Activated CD8-positive, alpha-beta T cell treated with anti-CD3 and anti-CD28 coated beads, Interleukin-2, amount 10 ng/mL, durations not matched to agents 7 days and 5 days (primary cell): ENCODE results near the gene SSH3. TPM values are rescaled to one million over a fixed set of nuclear protein-coding genes. Genes with fewer than 3 reads are reported as not detected.

Experiments used
- ATAC-seq: fragments of 150-1000 bp; cut with Tn5 transposase; one replicate; pipeline ENCODE4 v1.10.0; 2021; ENCODE audit warnings: moderate library complexity
- CTCF ChIA-PET: fragments of 350-600 bp; sonication (Branson Sonifier 250); formaldehyde crosslinking; loops from one replicate; lab custom pipeline; 2021; ENCODE audit warnings: antibody characterized with exemption; lab: Charles Lee
- POLR2A ChIA-PET: fragments of 350-600 bp; sonication (Branson Sonifier 250); formaldehyde crosslinking; loops from one replicate; lab custom pipeline; 2021; ENCODE audit warnings: antibody characterized with exemption; lab: Charles Lee
- DNase-seq: peaks from one replicate; pipeline ENCODE4 v3.0.0-alpha.2; 2020
- H3K27ac Mint-ChIP-seq: one replicate; pipeline ENCODE4 v1.8.0; 2021; ENCODE audit warnings: mild to moderate bottlenecking, mixed read lengths
- H3K27me3 Mint-ChIP-seq: one replicate; pipeline ENCODE4 v1.8.0; 2021; ENCODE audit warnings: low read depth, mixed read lengths
- H3K36me3 Mint-ChIP-seq: one replicate; pipeline ENCODE4 v1.8.0; 2021; ENCODE audit warnings: low read depth, mixed read lengths
- H3K4me1 Mint-ChIP-seq: one replicate; pipeline ENCODE4 v1.8.0; 2021; ENCODE audit warnings: low read depth, mixed read lengths
- H3K4me3 Mint-ChIP-seq: one replicate; pipeline ENCODE4 v1.8.0; 2021; ENCODE audit warnings: mild to moderate bottlenecking, mixed read lengths
- H3K9me3 Mint-ChIP-seq: one replicate; pipeline ENCODE4 v1.8.0; 2022; ENCODE audit warnings: mixed read lengths; ENCODE audit not compliant: insufficient read depth
- total RNA-seq, 2 experiments: library from RNA; stranded (reverse); gene quantifications; one replicate each; pipeline ENCODE4 v1.2.3, GENCODE V29; 2021

SSH3 gene
- total RNA-seq, 2 experiments from 2014 or later: 12.0 to 13.0 TPM

DNA sequence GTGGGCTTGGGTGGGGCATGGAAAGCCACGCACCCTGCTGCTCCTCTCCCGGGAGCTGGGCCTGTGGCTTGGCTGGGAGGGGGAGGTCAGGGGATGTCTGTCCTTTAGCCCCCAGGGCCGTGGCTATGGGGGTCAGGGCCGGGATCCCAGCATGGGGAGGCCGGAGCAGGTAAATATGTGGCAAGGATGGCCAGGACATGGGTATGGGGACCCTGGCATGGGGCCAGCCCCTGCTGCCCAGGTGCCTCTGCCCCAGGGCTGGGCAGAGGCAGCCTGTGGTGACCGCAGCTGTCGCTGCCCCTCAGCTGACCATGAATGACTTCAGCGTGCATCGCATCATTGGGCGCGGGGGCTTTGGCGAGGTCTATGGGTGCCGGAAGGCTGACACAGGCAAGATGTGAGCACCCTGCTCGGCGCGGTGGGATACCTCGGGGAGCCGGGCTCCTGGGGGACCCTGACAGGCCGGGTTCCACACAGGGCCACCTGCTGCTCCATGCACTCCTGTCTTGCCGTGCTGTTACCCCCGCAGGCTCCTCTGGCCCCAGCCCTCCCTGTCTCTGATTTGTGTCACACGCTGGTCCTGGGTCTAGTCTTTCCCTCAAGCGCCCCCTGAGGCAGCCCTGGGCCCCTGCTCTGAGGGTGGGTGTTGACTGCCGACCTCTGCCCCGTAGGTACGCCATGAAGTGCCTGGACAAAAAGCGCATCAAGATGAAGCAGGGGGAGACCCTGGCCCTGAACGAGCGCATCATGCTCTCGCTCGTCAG is 22.4 kb upstream of the SSH3 start:
- ATAC-seq (no peak), DNase-seq (no peak)
- POLR2A ChIA-PET: interaction anchor here (1.7 to 5.3 kb wide), 3 partner anchors 8 to 13 kb away, joined by 6 to 94 read pairs (median 11); partner anchors contain the start of gene ANKRD13D
- H3K4me3 Mint-ChIP-seq: no peak overlapping the region
- no peaks in the 10 kb centered on the region for H3K9me3 Mint-ChIP-seq
- H3K4me1 Mint-ChIP-seq: peaks cover 75% of the 10 kb centered on the region
- CTCF ChIA-PET: interaction anchor here (1.3 kb wide), 1 partner anchor 17 kb away, joined by 3 read pairs; no protein-coding TSS in a partner anchor
- H3K36me3 Mint-ChIP-seq: peaks cover 89% of the 10 kb centered on the region
- H3K27ac Mint-ChIP-seq: no peak overlapping the region
- no peaks in the 10 kb centered on the region for H3K27me3 Mint-ChIP-seq

DNA sequence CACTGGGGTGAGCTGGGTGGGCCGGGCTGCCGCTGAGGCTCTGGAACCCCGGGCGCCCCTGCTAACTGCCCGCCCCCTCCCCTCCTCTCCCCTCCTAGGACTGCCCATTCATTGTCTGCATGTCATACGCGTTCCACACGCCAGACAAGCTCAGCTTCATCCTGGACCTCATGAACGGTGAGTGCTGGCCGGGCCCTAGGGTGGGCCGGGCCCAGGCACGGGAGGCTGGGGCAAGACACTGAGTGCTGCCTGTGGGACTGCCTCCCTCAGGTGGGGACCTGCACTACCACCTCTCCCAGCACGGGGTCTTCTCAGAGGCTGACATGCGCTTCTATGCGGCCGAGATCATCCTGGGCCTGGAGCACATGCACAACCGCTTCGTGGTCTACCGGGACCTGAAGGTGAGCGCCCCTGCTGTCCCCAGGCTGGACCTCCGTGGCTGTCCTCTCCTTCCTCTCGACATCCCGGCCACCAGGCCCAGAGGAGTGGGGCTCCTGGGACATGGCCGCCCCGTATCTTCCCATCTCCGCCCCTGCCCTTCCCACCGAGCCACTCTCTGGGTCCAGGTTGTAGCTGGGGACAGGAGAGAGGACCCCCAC is 21.7 kb upstream of the SSH3 start:
- peaks cover 88% of the 10 kb centered on the region for H3K36me3 Mint-ChIP-seq
- no peak overlapping the region for H3K4me3 Mint-ChIP-seq
- peak overlapping the region; percentile 39 for H3K27ac Mint-ChIP-seq
- POLR2A ChIA-PET: no interaction called here
- CTCF ChIA-PET: no interaction called here
- DNase-seq: no peak
- H3K4me1 Mint-ChIP-seq: peaks cover 74% of the 10 kb centered on the region
- ATAC-seq: no peak
- no peaks in the 10 kb centered on the region for H3K9me3 Mint-ChIP-seq
- H3K27me3 Mint-ChIP-seq: no peaks in the 10 kb centered on the region

- CTCF ChIA-PET: interaction anchor here (1.6 kb wide), 1 partner anchor 35 kb away, joined by 7 read pairs; no protein-coding TSS in a partner anchor
These were observed 21.0 kb upstream of the SSH3 start for GRCh38 chr11:67282155-67282875.

GRCh38 chr11:67282876-67283371 is 20.4 kb upstream of the SSH3 start:
- POLR2A ChIA-PET: interaction anchor here (0.6 to 2.4 kb wide), 3 partner anchors 10 to 346 kb away, joined by 3 to 18 read pairs (median 5); no protein-coding TSS in a partner anchor

More at GRCh38 chr11:67282155-67282875, 21.0 kb upstream of the SSH3 start:
- H3K4me3 Mint-ChIP-seq: no peak overlapping the region
- POLR2A ChIA-PET: interaction anchor here (0.6 to 2.4 kb wide), 2 partner anchors 10 to 184 kb away, joined by 5 to 18 read pairs; no protein-coding TSS in a partner anchor
- peaks cover 74% of the 10 kb centered on the region for H3K4me1 Mint-ChIP-seq
- DNase-seq (no peak), ATAC-seq (no peak)
- no peaks in the 10 kb centered on the region for H3K27me3 Mint-ChIP-seq
- peak overlapping the region; percentile 57 for H3K27ac Mint-ChIP-seq
- peaks cover 88% of the 10 kb centered on the region for H3K36me3 Mint-ChIP-seq
- H3K9me3 Mint-ChIP-seq: no peaks in the 10 kb centered on the region

GRCh38 chr11:67283481-67283963 is 19.8 kb upstream of the SSH3 start:
- ChIA-PET POLR2A (interaction anchor here (0.6 to 2.4 kb wide), 2 partner anchors 11 to 345 kb away, joined by 3 to 18 read pairs; no protein-coding TSS in a partner anchor), CTCF (interaction anchor here (0.9 to 1.6 kb wide), 3 partner anchors 15 to 34 kb away, joined by 3 to 7 read pairs (median 3); partner anchors contain the start of gene GRK2)
- Mint-ChIP-seq H3K9me3 (no peaks in the 10 kb centered on the region), H3K4me1 (peaks cover 71% of the 10 kb centered on the region), H3K27me3 (no peaks in the 10 kb centered on the region), H3K4me3 (no peak overlapping the region), H3K36me3 (peaks cover 84% of the 10 kb centered on the region), H3K27ac (peak overlapping the region; percentile 57)
- ATAC-seq (no peak), DNase-seq (no peak)

More at GRCh38 chr11:67282876-67283371, 20.4 kb upstream of the SSH3 start:
- peaks cover 74% of the 10 kb centered on the region for H3K4me1 Mint-ChIP-seq
- ATAC-seq (no peak), DNase-seq (no peak)
- H3K27me3 Mint-ChIP-seq: no peaks in the 10 kb centered on the region
- peaks cover 89% of the 10 kb centered on the region for H3K36me3 Mint-ChIP-seq
- H3K4me3 Mint-ChIP-seq: no peak overlapping the region
- CTCF ChIA-PET: interaction anchor here (0.9 to 1.6 kb wide), 3 partner anchors 15 to 34 kb away, joined by 3 to 7 read pairs (median 3); partner anchors contain the start of gene GRK2
- H3K9me3 Mint-ChIP-seq: no peaks in the 10 kb centered on the region
- H3K27ac Mint-ChIP-seq: peak overlapping the region; percentile 57

- Mint-ChIP-seq H3K27ac (peak overlapping the region; percentile 64), H3K9me3 (no peaks in the 10 kb centered on the region), H3K27me3 (no peaks in the 10 kb centered on the region), H3K36me3 (peaks cover 75% of the 10 kb centered on the region), H3K4me3 (no peak overlapping the region), H3K4me1 (peaks cover 60% of the 10 kb centered on the region)
- ChIA-PET POLR2A (interaction anchor here (0.6 to 7.5 kb wide), 3 partner anchors 12 to 45 kb away, joined by 3 to 201 read pairs (median 18); partner anchors contain the start of gene GRK2), CTCF (no interaction called here)
- ATAC-seq (no peak), DNase-seq (no peak)
These were observed 18.4 kb upstream of the SSH3 start for GRCh38 chr11:67284811-67285540.

- Mint-ChIP-seq H3K4me3 (peak overlapping the region; percentile 75), H3K27ac (peak overlapping the region; percentile 97)
- DNase-seq: no peak
These were observed 17.5 kb upstream of the SSH3 start for GRCh38 chr11:67285541-67286498.

GRCh38 chr11:67286621-67287333 is 16.6 kb upstream of the SSH3 start:
- Mint-ChIP-seq H3K4me3 (peak overlapping the region; percentile 75), H3K27me3 (no peaks in the 10 kb centered on the region), H3K9me3 (no peaks in the 10 kb centered on the region), H3K36me3 (peaks cover 75% of the 10 kb centered on the region), H3K4me1 (peaks cover 74% of the 10 kb centered on the region), H3K27ac (peak overlapping the region; percentile 97)
- no peak for DNase-seq
- ChIA-PET POLR2A (interaction anchor here (1.0 to 7.5 kb wide), 7 partner anchors 9 to 296 kb away, joined by 3 to 201 read pairs (median 11); partner anchors contain the start of genes GRK2, GSTP1, POLD4 and PTPRCAP), CTCF (interaction anchor here (2.7 to 5.5 kb wide), 4 partner anchors 7 to 25 kb away, joined by 9 to 60 read pairs (median 26); partner anchors contain the start of gene GRK2)
- ATAC-seq: no peak

More at GRCh38 chr11:67285541-67286498, 17.5 kb upstream of the SSH3 start:
- ChIA-PET CTCF (interaction anchor here (3.4 to 5.5 kb wide), 2 partner anchors 9 to 16 kb away, joined by 36 to 60 read pairs; partner anchors contain the start of gene GRK2), POLR2A (interaction anchor here (0.6 to 7.5 kb wide), 4 partner anchors 8 to 297 kb away, joined by 3 to 201 read pairs (median 48); partner anchors contain the start of genes GRK2 and GSTP1)
- no peak for ATAC-seq
- H3K36me3 Mint-ChIP-seq: peaks cover 74% of the 10 kb centered on the region
- H3K4me1 Mint-ChIP-seq: peaks cover 64% of the 10 kb centered on the region
- no peaks in the 10 kb centered on the region for H3K27me3 Mint-ChIP-seq
- H3K9me3 Mint-ChIP-seq: no peaks in the 10 kb centered on the region
